Inflammatory macrophage (primary cell): Measurements from ENCODE around the gene THRB.

ENCODE experiments used
- DNase-seq, 2 donors: peaks; one replicate each; pipeline ENCODE4 v3.0.0-alpha.2; 2020 to 2022

Gene THRB

GRCh38 chr3:24344784-24345439, 149.7 kb downstream of the THRB start:
- DNase-seq: no peak

- DNase-seq: no peak
Measured at GRCh38 chr3:24343084-24343783, 151.4 kb downstream of the THRB start.

GRCh38 chr3:24342275-24342674, 152.4 kb downstream of the THRB start:
- DNase-seq: no peak

GRCh38 chr3:24341668-24342067, 153.0 kb downstream of the THRB start:
- no peak for DNase-seq

GRCh38 chr3:24340966-24341365, 153.7 kb downstream of the THRB start:
- no peak for DNase-seq

GRCh38 chr3:24340161-24340560, 154.5 kb downstream of the THRB start:
- no peak for DNase-seq

- no peak for DNase-seq
Measured at GRCh38 chr3:24339266-24339825, 155.3 kb downstream of the THRB start.

GRCh38 chr3:24338409-24339130, 156.1 kb downstream of the THRB start:
- DNase-seq: no peak

- DNase-seq: no peak
Measured at GRCh38 chr3:24336101-24336500, 158.5 kb downstream of the THRB start.

- DNase-seq: no peak
Measured at GRCh38 chr3:24332092-24332491, 162.6 kb downstream of the THRB start.

GRCh38 chr3:24323272-24323671, 171.4 kb downstream of the THRB start:
- DNase-seq: no peak

GRCh38 chr3:24320601-24321000, 174.0 kb downstream of the THRB start:
- no peak for DNase-seq

- DNase-seq: no peak
Measured at GRCh38 chr3:24318677-24319287, 175.9 kb downstream of the THRB start.

GRCh38 chr3:24316887-24317383, 177.7 kb downstream of the THRB start:
- no peak for DNase-seq

GRCh38 chr3:24315971-24316370, 178.7 kb downstream of the THRB start:
- DNase-seq: no peak

GRCh38 chr3:24315356-24315755, 179.3 kb downstream of the THRB start:
- no peak for DNase-seq

- no peak for DNase-seq
Measured at GRCh38 chr3:24311881-24312280, 182.8 kb downstream of the THRB start.

- DNase-seq: no peak
Measured at GRCh38 chr3:24310887-24311286, 183.8 kb downstream of the THRB start.

GRCh38 chr3:24306518-24306917, 188.1 kb downstream of the THRB start:
- no peak for DNase-seq

- no peak for DNase-seq
Measured at GRCh38 chr3:24305795-24306467, 188.7 kb downstream of the THRB start.

GRCh38 chr3:24303057-24303754, 191.4 kb downstream of the THRB start:
- DNase-seq: no peak

- DNase-seq: no peak
Measured at GRCh38 chr3:24302396-24302795, 192.3 kb downstream of the THRB start.
